Bronchial epithelial cell (primary cell): ENCODE data around the gene MLPH. TPM values are rescaled to one million over a fixed set of nuclear protein-coding genes. Genes with fewer than 3 reads are reported as not detected.
A peak's percentile ranks its signal among the peaks of the same experiment; 100 is the strongest.

Experiments used
- DNase-seq: peaks from one replicate; pipeline ENCODE4 v3.0.0-alpha.2; 2010; ENCODE audit warnings: low read depth
- FAIRE-seq: peaks from 2 replicates; lab custom pipeline; 2011; peaks lifted over from hg19 to GRCh38; lab: Jason Lieb, UNC
- H3K27me3 ChIP-seq: 2 replicates; pipeline ENCODE4 v1.5.1; 2011; ENCODE audit warnings: low read length; ENCODE audit not compliant: control insufficient read depth, insufficient read depth
- H3K36me3 ChIP-seq: 2 replicates; pipeline ENCODE4 v1.5.1; 2011; ENCODE audit warnings: low read length; ENCODE audit not compliant: control insufficient read depth, insufficient read depth
- H3K4me3 ChIP-seq: 2 replicates; pipeline ENCODE4 v1.5.1; 2011; ENCODE audit warnings: mild to moderate bottlenecking, low read depth, low read length, control low read depth
- CTCF ChIP-seq: IDR thresholded peaks from 2 replicates; pipeline ENCODE4 v1.5.1; 2011; ENCODE audit warnings: mild to moderate bottlenecking, moderate library complexity, low read length, control low read depth, inconsistent platforms; ENCODE audit not compliant: insufficient read depth, severe bottlenecking
- total RNA-seq: library from RNA; depleted of rRNA; stranded (reverse); fragments of >200 nt; gene quantifications from 2 replicates; pipeline ENCODE4 v1.2.1, GENCODE V29; 2014

MLPH gene
- total RNA-seq, 1 donor from 2014 or later = 6.6 TPM

GRCh38 chr2:237530472-237531433, 43.7 kb downstream of the MLPH start:
- no peak for DNase-seq
- H3K36me3 ChIP-seq = peaks cover 1% of the 10 kb centered on the region
- no peak overlapping the region for H3K4me3 ChIP-seq
- peak; percentile 68 for FAIRE-seq
- no peaks in the 10 kb centered on the region for H3K27me3 ChIP-seq
- TF ChIP-seq CTCF = no peak

- FAIRE-seq (no peak), DNase-seq (peak; percentile 71)
These were observed 45.1 kb downstream of the MLPH start for GRCh38 chr2:237532160-237532559.

GRCh38 chr2:237533668-237534161, 46.7 kb downstream of the MLPH start:
- no peak for TF ChIP-seq CTCF
- Histone ChIP-seq H3K4me3 (no peak overlapping the region), H3K36me3 (no peaks in the 10 kb centered on the region), H3K27me3 (no peaks in the 10 kb centered on the region)
- FAIRE-seq (peak; percentile 79), DNase-seq (peak; percentile 85)

More at GRCh38 chr2:237532160-237532559, 45.1 kb downstream of the MLPH start:
- Histone ChIP-seq H3K4me3 (no peak overlapping the region), H3K27me3 (no peaks in the 10 kb centered on the region), H3K36me3 (peaks cover 1% of the 10 kb centered on the region)
- no peak for TF ChIP-seq CTCF

- no peak for TF ChIP-seq CTCF
- no peak for DNase-seq
- no peaks in the 10 kb centered on the region for H3K36me3 ChIP-seq
- H3K4me3 ChIP-seq = no peak overlapping the region
- no peaks in the 10 kb centered on the region for H3K27me3 ChIP-seq
- FAIRE-seq = no peak
These were observed 47.3 kb downstream of the MLPH start for GRCh38 chr2:237534380-237534779.

GRCh38 chr2:237535385-237536082, 48.5 kb downstream of the MLPH start:
- Histone ChIP-seq H3K36me3 (no peaks in the 10 kb centered on the region), H3K27me3 (no peaks in the 10 kb centered on the region), H3K4me3 (no peak overlapping the region)
- no peak for DNase-seq
- peak; percentile 40 for FAIRE-seq
- TF ChIP-seq CTCF = no peak
